OCI-LY3 (cell line): ENCODE data around the gene RALY.

Experiments used
- CTCF ChIP-seq: fragments of 200-600, 300-600 bp; sonication (generic); IDR thresholded peaks from 2 replicates; pipeline ENCODE4 v1.5.1; 2014; ENCODE audit warnings: antibody characterized with exemption, low read length, low read depth
- EZH2phosphoT487 ChIP-seq: fragments of 200-600 bp; shearing (Covaris generic); IDR thresholded peaks from 2 replicates; pipeline ENCODE4 v1.6.1; 2018; ENCODE audit warnings: antibody characterized with exemption, mixed run types, low read depth

- TF ChIP-seq CTCF: no peak
- TF ChIP-seq EZH2phosphoT487: no peak
Observed at GRCh38 chr20:33985280-33985679, 8.4 kb upstream of the RALY start.
